ENCODE measurements around the gene CSRNP2. TPM values are rescaled to one million over a fixed set of nuclear protein-coding genes. Genes with fewer than 3 reads are reported as not detected.

CSRNP2 gene
- total and polyA plus RNA-seq, 2 experiments from 2014 or later = 6.9 to 30.9 TPM

DNA sequence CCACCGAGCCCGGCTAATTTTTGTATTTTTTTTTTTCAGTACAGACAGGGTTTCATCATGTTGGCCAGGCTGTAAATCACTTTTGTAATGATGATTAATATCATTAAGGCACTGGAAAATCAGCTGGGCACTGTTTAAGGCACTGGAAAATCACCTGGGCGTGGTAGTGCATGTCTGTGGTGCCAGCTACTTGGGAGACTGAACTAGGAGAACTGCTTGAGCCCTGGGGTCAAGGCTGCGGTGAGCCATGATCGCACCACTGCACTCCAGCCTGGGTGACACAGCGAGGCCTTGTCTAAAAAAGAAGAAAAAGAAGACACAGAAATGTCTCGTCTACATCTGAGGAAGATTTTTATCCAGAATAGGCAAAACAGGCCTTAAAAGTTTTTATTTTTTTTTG is 70.0 kb downstream of the CSRNP2 start:
- TF ChIP-seq CREB1 (CRISPR knock-in tag; IDR thresholded peaks at IDR 0.05; ENCODE audit: low read depth) (no peak), NANOG (IDR thresholded peaks at IDR 0.05; ENCODE audit: borderline replicate concordance) (no peak), CTCF (conservative IDR thresholded peaks at IDR 0.05; ENCODE audit: low read depth in 2 of 2) (no peak), ZNF331 (CRISPR knock-in tag; IDR thresholded peaks at IDR 0.05; ENCODE audit: low read depth) (no peak), STAT1 (IDR thresholded peaks at IDR 0.05; ENCODE audit: unreplicated experiment) (no peak)
- Histone ChIP-seq H3K27ac (ENCODE audit: low read depth) (peak overlapping the region; percentile 42; the same call in 1 of the 2 replicates), H3K27me3 (ENCODE audit: insufficient read depth) (no peaks in the 10 kb centered on the region), H3K4me3 (no peak overlapping the region), H3F3A (replicated peaks; ENCODE audit: low read depth) (no peaks in the 10 kb centered on the region), H3K79me2 (replicated peaks; ENCODE audit: insufficient read depth) (peaks cover 94% of the 10 kb centered on the region), H3K4me2 (no peak overlapping the region), H3K4me1 (ENCODE audit: insufficient read depth) (peaks cover 10% of the 10 kb centered on the region), H2AFZ (no peak overlapping the region), H4K20me1 (replicated peaks; ENCODE audit: insufficient read depth) (peaks cover 3% of the 10 kb centered on the region), H3K9me2 (ENCODE audit: insufficient read depth) (no peaks in the 10 kb centered on the region), H3K36me3 (ENCODE audit: insufficient read depth) (no peaks in the 10 kb centered on the region)
- Mint-ChIP-seq H3K27ac (no peak overlapping the region), H3K27me3 (ENCODE audit: insufficient read depth, low read depth, poor library complexity) (peaks cover 9% of the 10 kb centered on the region), H3K9me3 (no peaks in the 10 kb centered on the region), H3K4me1 (peaks cover 15% of the 10 kb centered on the region; the same call in 2 of the 3 replicates), H3K4me3 (no peak overlapping the region), H3K36me3 (ENCODE audit: low read depth) (peaks cover 4% of the 10 kb centered on the region; the same call in 1 of the 3 replicates)
- no peak for DNase-seq (ENCODE audit: low spot score)
- ATAC-seq = no peak

GRCh38 chr12:51012570-51013236 is 70.7 kb downstream of the CSRNP2 start:
- ATAC-seq (no peak), DNase-seq (ENCODE audit: low spot score) (no peak)
- Histone ChIP-seq H3K36me3 (ENCODE audit: insufficient read depth) (no peaks in the 10 kb centered on the region), H4K20me1 (replicated peaks; ENCODE audit: insufficient read depth) (peaks cover 3% of the 10 kb centered on the region), H3K27ac (ENCODE audit: low read depth) (peak overlapping the region; percentile 42; the same call in 1 of the 2 replicates), H3K79me2 (replicated peaks; ENCODE audit: insufficient read depth) (peaks cover 87% of the 10 kb centered on the region), H2AFZ (no peak overlapping the region), H3K4me1 (ENCODE audit: insufficient read depth) (peaks cover 10% of the 10 kb centered on the region), H3K4me3 (no peak overlapping the region), H3K27me3 (ENCODE audit: insufficient read depth) (no peaks in the 10 kb centered on the region), H3F3A (replicated peaks; ENCODE audit: low read depth) (no peaks in the 10 kb centered on the region), H3K9me2 (ENCODE audit: insufficient read depth) (no peaks in the 10 kb centered on the region), H3K4me2 (no peak overlapping the region)
- Mint-ChIP-seq H3K4me3 (no peak overlapping the region), H3K27ac (no peak overlapping the region), H3K9me3 (no peaks in the 10 kb centered on the region), H3K4me1 (peaks cover 15% of the 10 kb centered on the region; the same call in 2 of the 3 replicates), H3K27me3 (ENCODE audit: insufficient read depth, low read depth, poor library complexity) (peaks cover 9% of the 10 kb centered on the region), H3K36me3 (ENCODE audit: low read depth) (peaks cover 11% of the 10 kb centered on the region; the same call in 2 of the 3 replicates)
- TF ChIP-seq ETS1 (IDR thresholded peaks at IDR 0.05) = no peak
- TF ChIP-seq ZNF114 (CRISPR knock-in tag; IDR thresholded peaks at IDR 0.05) = no peak
- TF ChIP-seq JUNB (IDR thresholded peaks at IDR 0.05; ENCODE audit: unreplicated experiment) = no peak
- no peak for TF ChIP-seq EZH2phosphoT487 (IDR thresholded peaks at IDR 0.05; ENCODE audit: unreplicated experiment)
- no peak for TF ChIP-seq STAT1 (IDR thresholded peaks at IDR 0.05; ENCODE audit: unreplicated experiment)
- no peak for TF ChIP-seq REST (IDR thresholded peaks at IDR 0.05; ENCODE audit: unreplicated experiment)
- TF ChIP-seq NANOG (IDR thresholded peaks at IDR 0.05; ENCODE audit: borderline replicate concordance) = no peak
- TF ChIP-seq ZNF331 (CRISPR knock-in tag; IDR thresholded peaks at IDR 0.05; ENCODE audit: low read depth) = no peak
